SK-N-SH treated with all-trans-retinoic acid at 6 μM for 48 hours (cell line): ENCODE results near the gene WDR37.

Source experiments
- ATAC-seq: fragments of 200-7000 bp; cut with Tn5 transposase; 3 replicates; pipeline ENCODE4 v1.9.1; 2020; ENCODE audit warnings: mild to moderate bottlenecking, moderate library complexity
- ARNTL ChIP-seq: fragments of 450-650 bp; formaldehyde crosslinking; IDR thresholded peaks from 2 replicates; pipeline ENCODE4 v1.5.0; 2020; ENCODE audit warnings: low read depth, mild to moderate bottlenecking, moderate library complexity, borderline replicate concordance
- BACH2 ChIP-seq: fragments of 250-450 bp; sonication (Bioruptor Pico); IDR thresholded peaks from 2 replicates; pipeline ENCODE4 v1.9.0; 2021; ENCODE audit warnings: mild to moderate bottlenecking, borderline replicate concordance
- CSDC2 ChIP-seq: fragments of 250-450 bp; sonication (Bioruptor Pico); IDR thresholded peaks from 2 replicates; pipeline ENCODE4 v1.5.0; 2020; ENCODE audit warnings: mild to moderate bottlenecking, moderate library complexity
- ESRRG ChIP-seq: fragments of 250-450 bp; sonication (Bioruptor Pico); IDR thresholded peaks from 2 replicates; pipeline ENCODE4 v1.6.1; 2021; ENCODE audit warnings: mild to moderate bottlenecking
- GLIS3 ChIP-seq: fragments of 250-450 bp; sonication (Bioruptor Pico); IDR thresholded peaks from 2 replicates; pipeline ENCODE4 v1.5.0; 2020; ENCODE audit warnings: mild to moderate bottlenecking, moderate library complexity
- ISL1 ChIP-seq: fragments of 250-450 bp; sonication (Bioruptor Pico); IDR thresholded peaks from 2 replicates; pipeline ENCODE4 v2.1.2; 2022; ENCODE audit warnings: mild to moderate bottlenecking, moderate library complexity
- OSR1 ChIP-seq: fragments of 250-450 bp; sonication (Bioruptor Pico); IDR thresholded peaks from 2 replicates; pipeline ENCODE4 v1.8.0; 2022; ENCODE audit warnings: moderate library complexity, mild to moderate bottlenecking, inconsistent platforms
- PPARA ChIP-seq: fragments of 250-450 bp; sonication (Bioruptor Pico); IDR thresholded peaks from 2 replicates; pipeline ENCODE4 v1.5.0; 2020; ENCODE audit warnings: mild to moderate bottlenecking, borderline replicate concordance
- RARB ChIP-seq: fragments of 250-450 bp; sonication (Bioruptor Pico); IDR thresholded peaks from 2 replicates; pipeline ENCODE4 v1.8.0; 2021; ENCODE audit warnings: mild to moderate bottlenecking, moderate library complexity
- SNAI2 ChIP-seq: fragments of 250-450 bp; sonication (Bioruptor Pico); IDR thresholded peaks from 2 replicates; pipeline ENCODE4 v1.5.0; 2020; ENCODE audit warnings: mild to moderate bottlenecking, moderate library complexity
- TCF4 ChIP-seq: fragments of 250-450 bp; sonication (Bioruptor Pico); IDR thresholded peaks from 2 replicates; pipeline ENCODE4 v1.8.0; 2021; ENCODE audit warnings: mild to moderate bottlenecking, moderate library complexity, borderline replicate concordance
- TOX ChIP-seq: fragments of 250-450 bp; sonication (Bioruptor Pico); IDR thresholded peaks from 2 replicates; pipeline ENCODE4 v1.8.0; 2021; ENCODE audit warnings: mild to moderate bottlenecking, moderate library complexity, borderline replicate concordance
- ZC3H10 ChIP-seq: fragments of 250-450 bp; sonication (Bioruptor Pico); IDR thresholded peaks from 2 replicates; pipeline ENCODE4 v1.5.1; 2021; ENCODE audit warnings: mild to moderate bottlenecking, moderate library complexity
- ZFP3 ChIP-seq: fragments of 250-450 bp; sonication (Bioruptor Pico); IDR thresholded peaks from 2 replicates; pipeline ENCODE4 v1.5.0; 2020; ENCODE audit warnings: mild to moderate bottlenecking, moderate library complexity
- ZFP30 ChIP-seq: fragments of 450-650 bp; formaldehyde crosslinking; IDR thresholded peaks from 2 replicates; pipeline ENCODE4 v1.5.0; 2022; ENCODE audit warnings: mild to moderate bottlenecking, moderate library complexity
- ZNF565 ChIP-seq: fragments of 450-650 bp; formaldehyde crosslinking; conservative IDR thresholded peaks from 2 replicates; pipeline ENCODE4 v1.5.0; 2020; ENCODE audit warnings: low read depth, mild to moderate bottlenecking, moderate library complexity
- ZNF70 ChIP-seq: fragments of 450-650 bp; formaldehyde crosslinking; IDR thresholded peaks from 2 replicates; pipeline ENCODE4 v1.5.0; 2020; ENCODE audit warnings: mild to moderate bottlenecking, moderate library complexity
- TF ChIP-seq, protein P1 (sequence below): fragments of 250-450 bp; sonication (Bioruptor Pico); IDR thresholded peaks from 2 replicates; pipeline ENCODE4 v1.5.0; 2020; ENCODE audit warnings: mild to moderate bottlenecking, moderate library complexity
- TF ChIP-seq, protein P2 (sequence below): fragments of 250-450 bp; sonication (Bioruptor Pico); IDR thresholded peaks from 2 replicates; pipeline ENCODE4 v1.5.1; 2020; ENCODE audit warnings: low read depth, mild to moderate bottlenecking, moderate library complexity
- TF ChIP-seq, protein P3 (sequence below): fragments of 250-450 bp; sonication (Bioruptor Pico); IDR thresholded peaks from 2 replicates; pipeline ENCODE4 v1.8.0; 2020; ENCODE audit warnings: mild to moderate bottlenecking, moderate library complexity, borderline replicate concordance
- TF ChIP-seq, protein P4 (sequence below): fragments of 250-450 bp; sonication (Bioruptor Pico); IDR thresholded peaks from 2 replicates; pipeline ENCODE4 v1.5.1; 2021; ENCODE audit warnings: mild to moderate bottlenecking, moderate library complexity

Gene WDR37

DNA sequence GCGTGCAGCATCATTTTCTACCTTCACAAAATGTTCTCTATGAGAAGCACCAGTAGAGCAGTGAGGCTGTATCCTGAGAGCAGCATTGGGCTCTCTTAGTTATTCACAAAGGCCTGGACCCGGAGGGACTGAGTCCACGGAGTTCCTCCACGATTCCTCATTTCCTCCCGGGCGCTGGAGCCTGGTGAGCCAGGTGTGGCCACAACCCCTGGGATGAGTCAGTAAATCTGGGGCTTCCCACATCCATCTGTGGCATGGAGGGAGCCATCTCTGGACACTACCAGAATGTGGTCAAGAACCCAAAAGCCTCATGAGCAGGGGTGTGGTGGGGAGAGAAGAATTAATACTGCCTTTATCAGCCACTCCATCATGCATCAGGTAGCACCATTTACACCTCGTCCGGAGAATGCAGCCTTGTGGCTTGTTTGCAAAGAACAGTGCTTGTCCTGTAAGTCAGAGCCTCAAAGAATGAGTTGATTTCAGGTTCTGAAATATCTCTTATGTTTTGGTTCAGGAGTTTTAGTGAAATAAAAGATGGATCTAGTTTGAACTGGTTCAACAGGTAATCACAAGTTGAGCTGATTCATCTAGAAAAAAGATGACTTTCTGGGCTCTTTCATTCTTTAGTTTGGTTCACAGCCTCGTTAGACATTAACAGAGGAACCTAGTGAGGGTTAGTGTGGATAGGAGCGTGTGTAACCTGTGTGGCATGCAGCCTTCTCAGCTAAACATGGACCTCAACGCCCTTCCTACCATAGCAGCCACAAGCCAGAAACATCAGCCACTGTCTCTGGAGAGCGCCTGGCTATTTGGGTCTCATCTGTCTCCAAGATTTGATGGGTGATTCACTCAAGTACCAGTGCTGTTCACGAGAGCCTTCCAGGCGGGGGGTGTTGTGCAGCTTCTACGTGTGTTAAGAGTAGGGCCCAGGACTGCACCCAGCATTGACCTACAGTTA, 95.2 kb downstream of the WDR37 start:
- TF ChIP-seq TOX (no peak), TCF4 (CRISPR knock-in tag) (no peak), ZNF565 (CRISPR knock-in tag) (no peak), ZNF70 (no peak), SNAI2 (CRISPR knock-in tag) (no peak)
- TF ChIP-seq, all 23 proteins: peak for 0
- ATAC-seq = no peak

DNA sequence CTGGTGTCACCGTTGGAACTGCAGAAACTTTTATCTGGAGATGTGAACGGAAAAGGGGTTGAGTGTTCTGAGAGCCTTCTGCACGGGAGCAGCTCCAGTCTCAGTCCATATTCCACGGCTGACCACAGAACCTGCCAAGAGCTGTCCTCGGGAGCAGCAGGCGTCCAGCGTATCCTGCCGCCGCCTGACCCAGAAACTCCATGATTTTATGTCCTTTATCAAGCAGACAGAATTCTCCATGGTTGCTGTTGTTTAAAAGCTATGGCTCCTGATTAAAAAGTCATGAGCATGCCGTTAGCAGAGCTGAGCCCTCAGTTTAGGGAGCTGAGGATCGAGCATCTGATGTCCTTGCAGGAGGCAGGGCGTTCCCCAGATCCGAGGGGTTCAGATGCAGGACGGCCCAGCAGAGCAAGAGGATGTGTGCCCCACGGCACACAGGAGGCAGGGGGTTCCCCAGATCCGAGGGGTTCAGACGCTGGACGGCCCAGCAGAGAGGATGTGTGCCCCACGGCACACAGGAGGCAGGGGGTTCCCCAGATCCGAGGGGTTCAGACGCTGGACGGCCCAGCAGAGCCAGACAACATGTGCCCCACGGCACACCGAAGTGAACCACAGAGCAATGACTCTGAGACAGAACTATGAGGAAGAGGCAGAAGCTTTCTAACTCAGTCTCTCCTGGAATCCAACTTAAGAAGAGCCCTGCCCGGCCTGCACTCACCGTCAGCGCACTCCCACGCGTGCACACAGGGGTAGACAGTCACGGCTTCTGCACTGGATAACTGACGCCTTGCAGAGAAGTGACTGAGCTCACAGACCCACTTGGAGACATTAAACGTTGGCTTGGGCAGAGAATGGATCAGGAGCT, 96.4 kb downstream of the WDR37 start:
- ATAC-seq = no peak
- TF ChIP-seq ZFP30 (CRISPR knock-in tag) (no peak), RARB (no peak), PPARA (CRISPR knock-in tag) (no peak), ESRRG (CRISPR knock-in tag) (no peak), ISL1 (CRISPR knock-in tag) (no peak), ZNF70 (no peak)
- TF ChIP-seq, protein P1, sequence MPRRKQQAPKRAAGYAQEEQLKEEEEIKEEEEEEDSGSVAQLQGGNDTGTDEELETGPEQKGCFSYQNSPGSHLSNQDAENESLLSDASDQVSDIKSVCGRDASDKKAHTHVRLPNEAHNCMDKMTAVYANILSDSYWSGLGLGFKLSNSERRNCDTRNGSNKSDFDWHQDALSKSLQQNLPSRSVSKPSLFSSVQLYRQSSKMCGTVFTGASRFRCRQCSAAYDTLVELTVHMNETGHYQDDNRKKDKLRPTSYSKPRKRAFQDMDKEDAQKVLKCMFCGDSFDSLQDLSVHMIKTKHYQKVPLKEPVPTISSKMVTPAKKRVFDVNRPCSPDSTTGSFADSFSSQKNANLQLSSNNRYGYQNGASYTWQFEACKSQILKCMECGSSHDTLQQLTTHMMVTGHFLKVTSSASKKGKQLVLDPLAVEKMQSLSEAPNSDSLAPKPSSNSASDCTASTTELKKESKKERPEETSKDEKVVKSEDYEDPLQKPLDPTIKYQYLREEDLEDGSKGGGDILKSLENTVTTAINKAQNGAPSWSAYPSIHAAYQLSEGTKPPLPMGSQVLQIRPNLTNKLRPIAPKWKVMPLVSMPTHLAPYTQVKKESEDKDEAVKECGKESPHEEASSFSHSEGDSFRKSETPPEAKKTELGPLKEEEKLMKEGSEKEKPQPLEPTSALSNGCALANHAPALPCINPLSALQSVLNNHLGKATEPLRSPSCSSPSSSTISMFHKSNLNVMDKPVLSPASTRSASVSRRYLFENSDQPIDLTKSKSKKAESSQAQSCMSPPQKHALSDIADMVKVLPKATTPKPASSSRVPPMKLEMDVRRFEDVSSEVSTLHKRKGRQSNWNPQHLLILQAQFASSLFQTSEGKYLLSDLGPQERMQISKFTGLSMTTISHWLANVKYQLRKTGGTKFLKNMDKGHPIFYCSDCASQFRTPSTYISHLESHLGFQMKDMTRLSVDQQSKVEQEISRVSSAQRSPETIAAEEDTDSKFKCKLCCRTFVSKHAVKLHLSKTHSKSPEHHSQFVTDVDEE (CRISPR knock-in tag) = no peak

DNA sequence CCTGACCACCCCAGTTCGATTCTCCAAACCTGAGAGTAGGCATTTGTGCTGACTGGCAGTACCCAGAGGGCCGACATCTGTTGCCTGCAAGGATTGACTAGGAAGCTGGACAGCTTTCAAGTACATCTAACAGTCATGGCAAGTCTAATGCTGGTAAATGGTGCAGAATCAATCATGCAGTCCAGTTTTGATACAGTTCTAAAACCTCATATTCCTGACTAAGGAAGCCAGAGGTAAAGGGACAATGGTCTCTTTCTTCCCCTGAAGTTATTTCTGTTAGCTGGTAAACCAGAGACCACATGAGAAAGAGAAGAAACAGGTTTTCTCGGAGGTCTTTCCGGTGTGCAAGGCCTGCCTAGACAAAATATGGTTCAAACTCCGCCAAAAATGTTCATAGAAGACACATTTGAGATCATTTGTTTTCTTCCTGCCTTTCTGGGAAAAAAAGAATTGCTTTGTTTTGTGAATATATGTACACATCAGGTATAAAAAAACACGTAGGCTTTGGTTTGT, 97.1 kb downstream of the WDR37 start:
- no peak for TF ChIP-seq ARNTL (CRISPR knock-in tag)
- TF ChIP-seq ESRRG (CRISPR knock-in tag) = no peak
- no peak for TF ChIP-seq TOX
- TF ChIP-seq, protein P2, sequence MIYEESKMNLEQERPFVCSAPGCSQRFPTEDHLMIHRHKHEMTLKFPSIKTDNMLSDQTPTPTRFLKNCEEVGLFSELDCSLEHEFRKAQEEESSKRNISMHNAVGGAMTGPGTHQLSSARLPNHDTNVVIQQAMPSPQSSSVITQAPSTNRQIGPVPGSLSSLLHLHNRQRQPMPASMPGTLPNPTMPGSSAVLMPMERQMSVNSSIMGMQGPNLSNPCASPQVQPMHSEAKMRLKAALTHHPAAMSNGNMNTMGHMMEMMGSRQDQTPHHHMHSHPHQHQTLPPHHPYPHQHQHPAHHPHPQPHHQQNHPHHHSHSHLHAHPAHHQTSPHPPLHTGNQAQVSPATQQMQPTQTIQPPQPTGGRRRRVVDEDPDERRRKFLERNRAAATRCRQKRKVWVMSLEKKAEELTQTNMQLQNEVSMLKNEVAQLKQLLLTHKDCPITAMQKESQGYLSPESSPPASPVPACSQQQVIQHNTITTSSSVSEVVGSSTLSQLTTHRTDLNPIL (CRISPR knock-in tag) = no peak
- no peak for TF ChIP-seq ZNF565 (CRISPR knock-in tag)
- TF ChIP-seq TCF4 (CRISPR knock-in tag) = no peak
- no peak for TF ChIP-seq CSDC2
- TF ChIP-seq BACH2 (CRISPR knock-in tag) = no peak
- TF ChIP-seq ZNF70 = no peak
- TF ChIP-seq OSR1 (CRISPR knock-in tag) = no peak
- TF ChIP-seq ZC3H10 (CRISPR knock-in tag) = no peak
- no peak for TF ChIP-seq PPARA (CRISPR knock-in tag)
- TF ChIP-seq, protein P3, sequence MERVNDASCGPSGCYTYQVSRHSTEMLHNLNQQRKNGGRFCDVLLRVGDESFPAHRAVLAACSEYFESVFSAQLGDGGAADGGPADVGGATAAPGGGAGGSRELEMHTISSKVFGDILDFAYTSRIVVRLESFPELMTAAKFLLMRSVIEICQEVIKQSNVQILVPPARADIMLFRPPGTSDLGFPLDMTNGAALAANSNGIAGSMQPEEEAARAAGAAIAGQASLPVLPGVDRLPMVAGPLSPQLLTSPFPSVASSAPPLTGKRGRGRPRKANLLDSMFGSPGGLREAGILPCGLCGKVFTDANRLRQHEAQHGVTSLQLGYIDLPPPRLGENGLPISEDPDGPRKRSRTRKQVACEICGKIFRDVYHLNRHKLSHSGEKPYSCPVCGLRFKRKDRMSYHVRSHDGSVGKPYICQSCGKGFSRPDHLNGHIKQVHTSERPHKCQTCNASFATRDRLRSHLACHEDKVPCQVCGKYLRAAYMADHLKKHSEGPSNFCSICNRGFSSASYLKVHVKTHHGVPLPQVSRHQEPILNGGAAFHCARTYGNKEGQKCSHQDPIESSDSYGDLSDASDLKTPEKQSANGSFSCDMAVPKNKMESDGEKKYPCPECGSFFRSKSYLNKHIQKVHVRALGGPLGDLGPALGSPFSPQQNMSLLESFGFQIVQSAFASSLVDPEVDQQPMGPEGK (CRISPR knock-in tag) = no peak
- TF ChIP-seq GLIS3 (CRISPR knock-in tag) = no peak
- TF ChIP-seq SNAI2 (CRISPR knock-in tag) = no peak
- TF ChIP-seq, protein P1 (CRISPR knock-in tag) = no peak
- TF ChIP-seq ZFP30 (CRISPR knock-in tag) = no peak
- TF ChIP-seq, protein P4, sequence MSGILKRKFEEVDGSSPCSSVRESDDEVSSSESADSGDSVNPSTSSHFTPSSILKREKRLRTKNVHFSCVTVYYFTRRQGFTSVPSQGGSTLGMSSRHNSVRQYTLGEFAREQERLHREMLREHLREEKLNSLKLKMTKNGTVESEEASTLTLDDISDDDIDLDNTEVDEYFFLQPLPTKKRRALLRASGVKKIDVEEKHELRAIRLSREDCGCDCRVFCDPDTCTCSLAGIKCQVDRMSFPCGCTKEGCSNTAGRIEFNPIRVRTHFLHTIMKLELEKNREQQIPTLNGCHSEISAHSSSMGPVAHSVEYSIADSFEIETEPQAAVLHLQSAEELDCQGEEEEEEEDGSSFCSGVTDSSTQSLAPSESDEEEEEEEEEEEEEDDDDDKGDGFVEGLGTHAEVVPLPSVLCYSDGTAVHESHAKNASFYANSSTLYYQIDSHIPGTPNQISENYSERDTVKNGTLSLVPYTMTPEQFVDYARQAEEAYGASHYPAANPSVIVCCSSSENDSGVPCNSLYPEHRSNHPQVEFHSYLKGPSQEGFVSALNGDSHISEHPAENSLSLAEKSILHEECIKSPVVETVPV (CRISPR knock-in tag) = no peak
- TF ChIP-seq ZFP3 (CRISPR knock-in tag) = no peak
- no peak for ATAC-seq
